HepG2 (cell line): ENCODE measurements around the gene ZNF628. TPM values are rescaled to one million over a fixed set of nuclear protein-coding genes. Genes with fewer than 3 reads are reported as not detected.

ENCODE experiments used
- AKAP8 ChIP-seq: sonication (generic); formaldehyde crosslinking; IDR thresholded peaks from 2 replicates; pipeline ENCODE4 v1.5.1; 2020; ENCODE audit warnings: mild to moderate bottlenecking, missing genetic modification reagents
- ATF7 ChIP-seq, 2 experiments: fragments of 450-650 bp in 1 of 2; sonication (generic) in 1 of 2; formaldehyde crosslinking in 1 of 2; IDR thresholded peaks; 2 replicates each; pipeline versions ENCODE4 v1.4.0 to v1.6.1; 2016 to 2020; ENCODE audit warnings: antibody characterized with exemption in 1 of 2, mild to moderate bottlenecking in 1 of 2, missing genetic modification reagents in 1 of 2
- BRD4 ChIP-seq: sonication (generic); formaldehyde crosslinking; IDR thresholded peaks from 2 replicates; pipeline ENCODE4 v1.4.0; 2020; ENCODE audit warnings: missing genetic modification reagents
- IRF2 ChIP-seq: IDR thresholded peaks from 2 replicates; pipeline ENCODE4 v1.6.1; 2018; ENCODE audit warnings: missing genetic modification reagents, missing compliant biosample characterization
- KDM5A ChIP-seq: fragments of 200-600 bp; sonication (generic); IDR thresholded peaks from 2 replicates; pipeline ENCODE4 v1.7.0; 2018; ENCODE audit warnings: antibody characterized with exemption, mild to moderate bottlenecking, low read length, borderline replicate concordance
- PAX8 ChIP-seq: sonication (generic); formaldehyde crosslinking; IDR thresholded peaks from 2 replicates; pipeline ENCODE4 v1.8.0; 2022; ENCODE audit warnings: mild to moderate bottlenecking, missing genetic modification reagents, borderline replicate concordance
- SKI ChIP-seq: fragments of 450-650 bp; IDR thresholded peaks from one replicate; pipeline ENCODE4 v1.6.1; 2018; ENCODE audit warnings: mild to moderate bottlenecking; ENCODE audit not compliant: partially characterized antibody
- SMAD9 ChIP-seq: sonication (generic); formaldehyde crosslinking; IDR thresholded peaks from 2 replicates; pipeline ENCODE4 v1.5.1; 2020; ENCODE audit warnings: mild to moderate bottlenecking, missing genetic modification reagents
- TCF7 ChIP-seq: sonication (generic); IDR thresholded peaks from 2 replicates; pipeline ENCODE4 v1.6.1; 2016; ENCODE audit warnings: antibody characterized with exemption, low read depth
- YEATS2 ChIP-seq: sonication (generic); formaldehyde crosslinking; IDR thresholded peaks from 2 replicates; pipeline ENCODE4 v1.4.0; 2020; ENCODE audit warnings: missing genetic modification reagents, borderline replicate concordance
- ZBTB20 ChIP-seq: sonication (generic); formaldehyde crosslinking; IDR thresholded peaks from 2 replicates; pipeline ENCODE4 v1.8.1; 2023; ENCODE audit warnings: missing genetic modification reagents, low read depth, mild to moderate bottlenecking, borderline replicate concordance
- ZFP36L1 ChIP-seq: sonication (generic); formaldehyde crosslinking; IDR thresholded peaks from 2 replicates; pipeline ENCODE4 v1.8.0; 2022; ENCODE audit warnings: mild to moderate bottlenecking, missing genetic modification reagents, moderate library complexity
- ZNF17 ChIP-seq: sonication (generic); formaldehyde crosslinking; IDR thresholded peaks from 2 replicates; pipeline ENCODE4 v1.5.0; 2020; ENCODE audit warnings: mild to moderate bottlenecking, missing genetic modification reagents
- ZNF235 ChIP-seq: sonication (generic); formaldehyde crosslinking; IDR thresholded peaks from 2 replicates; pipeline ENCODE4 v1.8.1; 2023; ENCODE audit warnings: mild to moderate bottlenecking, missing genetic modification reagents, borderline replicate concordance
- ZNF367 ChIP-seq: sonication (generic); formaldehyde crosslinking; IDR thresholded peaks from 2 replicates; pipeline ENCODE4 v1.4.0; 2020; ENCODE audit warnings: missing genetic modification reagents, borderline replicate concordance
- ZNF615 ChIP-seq: sonication (generic); formaldehyde crosslinking; IDR thresholded peaks from 2 replicates; pipeline ENCODE4 v1.5.0; 2020; ENCODE audit warnings: mild to moderate bottlenecking, missing genetic modification reagents, borderline replicate concordance
- ZNF670 ChIP-seq: sonication (generic); formaldehyde crosslinking; IDR thresholded peaks from 2 replicates; pipeline ENCODE4 v1.8.0; 2022; ENCODE audit warnings: mild to moderate bottlenecking, missing genetic modification reagents, borderline replicate concordance
- ZNF75D ChIP-seq: sonication (generic); formaldehyde crosslinking; IDR thresholded peaks from 2 replicates; pipeline ENCODE4 v1.8.1; 2023; ENCODE audit warnings: missing genetic modification reagents, mild to moderate bottlenecking, borderline replicate concordance
- ZSCAN31 ChIP-seq: sonication (generic); formaldehyde crosslinking; IDR thresholded peaks from 2 replicates; pipeline ENCODE4 v1.5.0; 2020; ENCODE audit warnings: low read depth, mild to moderate bottlenecking, missing genetic modification reagents
- polyA plus RNA-seq, 8 experiments: library from polyadenylated mRNA; depleted of rRNA in 3 of 8; stranded (reverse) in 7 of 8; unstranded in 1 of 8; fragments of >200 nt; fragmentation: Illumina TruSeq in 4 of 8; extraction: Trizol in 4 of 8; gene quantifications; 2 replicates each; pipeline versions ENCODE4 v1.2.1 to v1.2.3, GENCODE V29; 2011 to 2016; ENCODE audit warnings: low read depth in 4 of 8, missing spikeins in 1 of 8, mixed read lengths in 1 of 8; ENCODE audit not compliant: insufficient read depth in 1 of 8
- total RNA-seq, 5 experiments: library from RNA; depleted of rRNA; stranded (reverse); fragments of >200 nt; fragmentation: Illumina TruSeq; extraction: Trizol; gene quantifications; 2 replicates each; pipeline ENCODE4 v1.2.3, GENCODE V29; 2016; ENCODE audit warnings: low read depth in 1 of 5
- TF ChIP-seq, protein P1 (sequence below): sonication (generic); formaldehyde crosslinking; IDR thresholded peaks from 2 replicates; pipeline ENCODE4 v1.8.0; 2022; ENCODE audit warnings: mild to moderate bottlenecking, missing genetic modification reagents, moderate library complexity
- TF ChIP-seq, protein P2 (sequence below): sonication (generic); formaldehyde crosslinking; IDR thresholded peaks from 2 replicates; pipeline ENCODE4 v1.9.0; 2021; ENCODE audit warnings: missing genetic modification reagents, mild to moderate bottlenecking, borderline replicate concordance
- TF ChIP-seq, protein P3 (sequence below): sonication (generic); formaldehyde crosslinking; conservative IDR thresholded peaks from 2 replicates; pipeline ENCODE4 v1.4.0; 2020; ENCODE audit warnings: missing genetic modification reagents
- TF ChIP-seq, protein P4 (sequence below): sonication (generic); formaldehyde crosslinking; IDR thresholded peaks from 2 replicates; pipeline ENCODE4 v1.4.0; 2020; ENCODE audit warnings: missing genetic modification reagents, borderline replicate concordance

ZNF628 gene
- total and polyA plus RNA-seq, 2 of the 13 experiments (the other 11 are each of a cell fraction or from before 2014, with no cell fraction given) = 0.54 to 1.2 TPM

DNA sequence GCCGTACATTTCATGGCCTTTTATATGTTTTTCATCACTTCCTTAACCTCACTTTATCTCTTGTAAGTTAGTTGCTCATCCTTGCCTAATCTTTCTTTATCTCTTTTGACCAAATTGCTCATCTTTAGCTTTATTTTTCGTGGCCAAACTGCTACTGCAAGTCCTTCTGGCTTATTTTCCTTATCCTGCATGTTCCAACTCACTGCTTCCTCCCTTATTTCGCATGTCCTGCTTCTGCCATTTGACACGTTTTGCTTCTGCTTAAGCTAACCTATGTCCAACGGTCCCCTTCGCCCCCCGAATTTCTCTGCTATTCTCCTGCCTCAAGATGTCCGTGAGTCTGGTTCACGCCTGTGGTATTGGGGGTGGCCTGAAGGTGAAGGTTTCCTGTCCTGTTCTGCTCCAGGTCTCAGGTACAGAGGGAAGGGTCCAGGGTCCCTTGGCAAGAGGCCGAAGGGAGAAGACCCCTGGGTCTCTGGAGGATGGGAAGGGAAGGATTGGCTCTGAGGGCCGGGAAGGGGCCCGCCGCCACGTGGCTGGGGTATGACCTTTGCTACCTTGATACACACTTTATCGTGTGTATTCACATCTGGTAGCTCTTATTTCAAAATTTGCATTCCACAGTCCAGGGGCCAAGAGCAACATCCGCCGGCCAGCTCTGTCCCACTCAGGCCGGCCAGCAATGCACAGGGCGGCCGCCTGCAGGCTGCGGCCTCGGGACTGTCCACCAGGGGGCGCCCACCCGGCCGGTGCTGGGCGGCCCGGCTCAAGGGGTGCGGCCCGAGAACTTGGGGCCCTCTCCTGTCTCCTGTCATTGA, 9.0 kb upstream of the ZNF628 start (continued):
- TF ChIP-seq YEATS2 (CRISPR knock-in tag) (no peak), SKI (no peak), ZBTB20 (no peak), ZNF235 (CRISPR knock-in tag) (no peak), KDM5A (no peak), ZNF75D (CRISPR knock-in tag) (no peak), BRD4 (CRISPR knock-in tag) (no peak), IRF2 (CRISPR knock-in tag) (no peak), SMAD9 (CRISPR knock-in tag) (no peak), ATF7 (IDR thresholded peaks at IDR 0.05) (no peak), ATF7 (CRISPR knock-in tag; IDR thresholded peaks at IDR 0.05) (no peak), ZFP36L1 (CRISPR knock-in tag) (no peak), TCF7 (no peak), ZNF17 (no peak), AKAP8 (CRISPR knock-in tag) (no peak), PAX8 (no peak), ZNF615 (CRISPR knock-in tag) (no peak), ZNF367 (no peak), ZSCAN31 (no peak), ZNF670 (CRISPR knock-in tag) (no peak)
- TF ChIP-seq, protein P1, sequence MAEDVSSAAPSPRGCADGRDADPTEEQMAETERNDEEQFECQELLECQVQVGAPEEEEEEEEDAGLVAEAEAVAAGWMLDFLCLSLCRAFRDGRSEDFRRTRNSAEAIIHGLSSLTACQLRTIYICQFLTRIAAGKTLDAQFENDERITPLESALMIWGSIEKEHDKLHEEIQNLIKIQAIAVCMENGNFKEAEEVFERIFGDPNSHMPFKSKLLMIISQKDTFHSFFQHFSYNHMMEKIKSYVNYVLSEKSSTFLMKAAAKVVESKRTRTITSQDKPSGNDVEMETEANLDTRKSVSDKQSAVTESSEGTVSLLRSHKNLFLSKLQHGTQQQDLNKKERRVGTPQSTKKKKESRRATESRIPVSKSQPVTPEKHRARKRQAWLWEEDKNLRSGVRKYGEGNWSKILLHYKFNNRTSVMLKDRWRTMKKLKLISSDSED (CRISPR knock-in tag) = no peak
- TF ChIP-seq, protein P2, sequence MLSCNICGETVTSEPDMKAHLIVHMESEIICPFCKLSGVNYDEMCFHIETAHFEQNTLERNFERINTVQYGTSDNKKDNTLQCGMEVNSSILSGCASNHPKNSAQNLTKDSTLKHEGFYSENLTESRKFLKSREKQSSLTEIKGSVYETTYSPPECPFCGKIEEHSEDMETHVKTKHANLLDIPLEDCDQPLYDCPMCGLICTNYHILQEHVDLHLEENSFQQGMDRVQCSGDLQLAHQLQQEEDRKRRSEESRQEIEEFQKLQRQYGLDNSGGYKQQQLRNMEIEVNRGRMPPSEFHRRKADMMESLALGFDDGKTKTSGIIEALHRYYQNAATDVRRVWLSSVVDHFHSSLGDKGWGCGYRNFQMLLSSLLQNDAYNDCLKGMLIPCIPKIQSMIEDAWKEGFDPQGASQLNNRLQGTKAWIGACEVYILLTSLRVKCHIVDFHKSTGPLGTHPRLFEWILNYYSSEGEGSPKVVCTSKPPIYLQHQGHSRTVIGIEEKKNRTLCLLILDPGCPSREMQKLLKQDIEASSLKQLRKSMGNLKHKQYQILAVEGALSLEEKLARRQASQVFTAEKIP = no peak
- TF ChIP-seq, protein P3, sequence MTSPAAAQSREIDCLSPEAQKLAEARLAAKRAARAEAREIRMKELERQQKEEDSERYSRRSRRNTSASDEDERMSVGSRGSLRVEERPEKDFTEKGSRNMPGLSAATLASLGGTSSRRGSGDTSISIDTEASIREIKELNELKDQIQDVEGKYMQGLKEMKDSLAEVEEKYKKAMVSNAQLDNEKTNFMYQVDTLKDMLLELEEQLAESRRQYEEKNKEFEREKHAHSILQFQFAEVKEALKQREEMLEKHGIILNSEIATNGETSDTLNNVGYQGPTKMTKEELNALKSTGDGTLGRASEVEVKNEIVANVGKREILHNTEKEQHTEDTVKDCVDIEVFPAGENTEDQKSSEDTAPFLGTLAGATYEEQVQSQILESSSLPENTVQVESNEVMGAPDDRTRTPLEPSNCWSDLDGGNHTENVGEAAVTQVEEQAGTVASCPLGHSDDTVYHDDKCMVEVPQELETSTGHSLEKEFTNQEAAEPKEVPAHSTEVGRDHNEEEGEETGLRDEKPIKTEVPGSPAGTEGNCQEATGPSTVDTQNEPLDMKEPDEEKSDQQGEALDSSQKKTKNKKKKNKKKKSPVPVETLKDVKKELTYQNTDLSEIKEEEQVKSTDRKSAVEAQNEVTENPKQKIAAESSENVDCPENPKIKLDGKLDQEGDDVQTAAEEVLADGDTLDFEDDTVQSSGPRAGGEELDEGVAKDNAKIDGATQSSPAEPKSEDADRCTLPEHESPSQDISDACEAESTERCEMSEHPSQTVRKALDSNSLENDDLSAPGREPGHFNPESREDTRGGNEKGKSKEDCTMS = no peak
- TF ChIP-seq, protein P4, sequence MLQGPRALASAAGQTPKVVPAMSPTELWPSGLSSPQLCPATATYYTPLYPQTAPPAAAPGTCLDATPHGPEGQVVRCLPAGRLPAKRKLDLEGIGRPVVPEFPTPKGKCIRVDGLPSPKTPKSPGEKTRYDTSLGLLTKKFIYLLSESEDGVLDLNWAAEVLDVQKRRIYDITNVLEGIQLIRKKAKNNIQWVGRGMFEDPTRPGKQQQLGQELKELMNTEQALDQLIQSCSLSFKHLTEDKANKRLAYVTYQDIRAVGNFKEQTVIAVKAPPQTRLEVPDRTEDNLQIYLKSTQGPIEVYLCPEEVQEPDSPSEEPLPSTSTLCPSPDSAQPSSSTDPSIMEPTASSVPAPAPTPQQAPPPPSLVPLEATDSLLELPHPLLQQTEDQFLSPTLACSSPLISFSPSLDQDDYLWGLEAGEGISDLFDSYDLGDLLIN (CRISPR knock-in tag) = no peak
